Liver (tissue), 9 donors: ENCODE results near the gene GRAMD1C. TPM values are rescaled to one million over a fixed set of nuclear protein-coding genes. Genes with fewer than 3 reads are reported as not detected.

Experiments used
- DNase-seq: peaks from one replicate; pipeline ENCODE4 v3.0.0-alpha.2; 2017; ENCODE audit warnings: low spot score
- H3K27ac ChIP-seq, 2 donors: one replicate each; pipeline ENCODE4 v1.7.0; 2013; ENCODE audit warnings: inconsistent platforms in 2 of 2, low read length in 2 of 2, control low read depth in 1 of 2, low read depth in 1 of 2, mild to moderate bottlenecking in 1 of 2
- H3K27me3 ChIP-seq, 4 donors: one replicate each; pipeline versions ENCODE4 v1.6.1 to v1.7.0; 2013; ENCODE audit warnings: low read length in 3 of 4, inconsistent platforms in 1 of 4, mild to moderate bottlenecking in 1 of 4, moderate library complexity in 1 of 4; ENCODE audit not compliant: control insufficient read depth in 4 of 4, insufficient read depth in 4 of 4
- H3K36me3 ChIP-seq, 4 donors: one replicate each; pipeline versions ENCODE4 v1.6.1 to v1.7.0; 2013; ENCODE audit warnings: low read length in 3 of 4, mild to moderate bottlenecking in 3 of 4, low read depth in 1 of 4, moderate library complexity in 1 of 4; ENCODE audit not compliant: control insufficient read depth in 4 of 4, insufficient read depth in 3 of 4
- H3K4me1 ChIP-seq, 4 donors: one replicate each; pipeline versions ENCODE4 v1.6.1 to v1.7.0; 2013; ENCODE audit warnings: low read length in 3 of 4, mild to moderate bottlenecking in 3 of 4, moderate library complexity in 1 of 4; ENCODE audit not compliant: control insufficient read depth in 4 of 4, insufficient read depth in 4 of 4
- H3K4me3 ChIP-seq, 3 donors: one replicate each; pipeline versions ENCODE4 v1.6.1 to v1.7.0; 2013; ENCODE audit warnings: low read length in 3 of 3, control low read depth in 1 of 3, low read depth in 1 of 3, mild to moderate bottlenecking in 1 of 3
- H3K9ac ChIP-seq, 2 donors: one replicate each; pipeline ENCODE4 v1.7.0; 2013; ENCODE audit warnings: low read length in 2 of 2, mild to moderate bottlenecking in 2 of 2, moderate library complexity in 2 of 2, control low read depth in 1 of 2, low read depth in 1 of 2
- H3K9me3 ChIP-seq, 4 donors: one replicate each; pipeline versions ENCODE4 v1.6.1 to v1.7.0; 2013; ENCODE audit warnings: low read length in 3 of 4; ENCODE audit not compliant: control insufficient read depth in 4 of 4
- EGR1 ChIP-seq, 2 donors: IDR thresholded peaks; 2 replicates each; pipeline ENCODE4 v1.6.1; 2016 to 2018; ENCODE audit warnings: antibody characterized with exemption in 2 of 2, low read depth in 2 of 2
- FOXA1 ChIP-seq: IDR thresholded peaks from 2 replicates; pipeline ENCODE4 v1.6.1; 2016; ENCODE audit warnings: antibody characterized with exemption
- FOXA2 ChIP-seq: IDR thresholded peaks from 2 replicates; pipeline ENCODE4 v1.6.1; 2016; ENCODE audit warnings: antibody characterized with exemption
- GABPA ChIP-seq, 2 donors: IDR thresholded peaks in 1 of 2; conservative IDR thresholded peaks in 1 of 2; 2 replicates each; pipeline ENCODE4 v1.6.1; 2016; ENCODE audit warnings: antibody characterized with exemption in 2 of 2, mild to moderate bottlenecking in 1 of 2, moderate library complexity in 1 of 2
- HNF4A ChIP-seq, 2 donors: conservative IDR thresholded peaks; 2 replicates each; pipeline ENCODE4 v1.6.1; 2016; ENCODE audit warnings: antibody characterized with exemption in 2 of 2, mild to moderate bottlenecking in 2 of 2
- HNF4G ChIP-seq: IDR thresholded peaks from 2 replicates; pipeline ENCODE4 v1.6.1; 2016; ENCODE audit warnings: antibody characterized with exemption
- JUND ChIP-seq, 2 donors: IDR thresholded peaks; 2 replicates each; pipeline ENCODE4 v1.6.1; 2016; ENCODE audit warnings: antibody characterized with exemption in 2 of 2
- NR2F2 ChIP-seq: IDR thresholded peaks from 2 replicates; pipeline ENCODE4 v1.6.1; 2016; ENCODE audit warnings: antibody characterized with exemption
- RAD21 ChIP-seq, 2 donors: IDR thresholded peaks; 2 replicates each; pipeline ENCODE4 v1.6.1; 2016; ENCODE audit warnings: antibody characterized with exemption in 2 of 2, mild to moderate bottlenecking in 2 of 2
- RXRA ChIP-seq, 2 donors: IDR thresholded peaks; 2 replicates each; pipeline ENCODE4 v1.6.1; 2017 to 2018; ENCODE audit warnings: antibody characterized with exemption in 2 of 2, mild to moderate bottlenecking in 1 of 2
- SP1 ChIP-seq: IDR thresholded peaks from 2 replicates; pipeline ENCODE4 v1.6.1; 2018; ENCODE audit warnings: antibody characterized with exemption, mild to moderate bottlenecking
- TAF1 ChIP-seq: conservative IDR thresholded peaks from 2 replicates; pipeline ENCODE4 v1.6.1; 2016; ENCODE audit warnings: antibody characterized with exemption, mild to moderate bottlenecking
- YY1 ChIP-seq: IDR thresholded peaks from 2 replicates; pipeline ENCODE4 v1.6.1; 2016; ENCODE audit warnings: antibody characterized with exemption, mild to moderate bottlenecking
- WGBS: extraction: QIAGEN DNeasy Blood & Tissue Kit; methylation state at CpG from one replicate; pipeline ENCODE4 v1.1.7; 2013; 5-methylcytosine and 5-hydroxymethylcytosine counted together
- polyA plus RNA-seq, 2 donors: library from polyadenylated mRNA; stranded (reverse) in 1 of 2; unstranded in 1 of 2; fragments of 200-250 nt in 1 of 2; fragments of >200 nt in 1 of 2; fragmentation: Nextera tagmentation in 1 of 2; extraction: Ambion mirVana in 1 of 2; gene quantifications; one replicate each; pipeline versions ENCODE4 v1.2.1 to v1.2.3, GENCODE V29; 2013 to 2015
- total RNA-seq, 2 donors: library from RNA; depleted of rRNA; stranded (reverse); fragments of >200 nt; gene quantifications; one replicate each; pipeline ENCODE4 v1.2.3, GENCODE V29; 2014
- TF ChIP-seq, protein P1 (sequence below): IDR thresholded peaks from 2 replicates; pipeline ENCODE4 v1.6.1; 2016; ENCODE audit warnings: antibody characterized with exemption
- TF ChIP-seq, protein P2 (sequence below): IDR thresholded peaks from 2 replicates; pipeline ENCODE4 v1.6.1; 2016; ENCODE audit warnings: antibody characterized with exemption
- TF ChIP-seq, protein P3 (sequence below): fragments of 150-350 bp; IDR thresholded peaks from 2 replicates; pipeline ENCODE4 v1.5.1; 2017; ENCODE audit warnings: improper control_type of control experiment, low read depth, low read length; ENCODE audit not compliant: missing input control
- TF ChIP-seq, protein P4 (sequence below): IDR thresholded peaks from 2 replicates; pipeline ENCODE4 v1.6.1; 2016; ENCODE audit warnings: antibody characterized with exemption, mild to moderate bottlenecking
- TF ChIP-seq, protein P5 (sequence below): IDR thresholded peaks from 2 replicates; pipeline ENCODE4 v1.6.1; 2016; ENCODE audit warnings: antibody characterized with exemption
- donor health status: healthy.
- donor health status: healthy.
- donor health status: healthy.
- donor health status: healthy.
- donor health status: healthy.

The GRAMD1C gene
- total and polyA plus RNA-seq, 4 donors = 2.3 to 17.0 (median 6.2) TPM

DNA sequence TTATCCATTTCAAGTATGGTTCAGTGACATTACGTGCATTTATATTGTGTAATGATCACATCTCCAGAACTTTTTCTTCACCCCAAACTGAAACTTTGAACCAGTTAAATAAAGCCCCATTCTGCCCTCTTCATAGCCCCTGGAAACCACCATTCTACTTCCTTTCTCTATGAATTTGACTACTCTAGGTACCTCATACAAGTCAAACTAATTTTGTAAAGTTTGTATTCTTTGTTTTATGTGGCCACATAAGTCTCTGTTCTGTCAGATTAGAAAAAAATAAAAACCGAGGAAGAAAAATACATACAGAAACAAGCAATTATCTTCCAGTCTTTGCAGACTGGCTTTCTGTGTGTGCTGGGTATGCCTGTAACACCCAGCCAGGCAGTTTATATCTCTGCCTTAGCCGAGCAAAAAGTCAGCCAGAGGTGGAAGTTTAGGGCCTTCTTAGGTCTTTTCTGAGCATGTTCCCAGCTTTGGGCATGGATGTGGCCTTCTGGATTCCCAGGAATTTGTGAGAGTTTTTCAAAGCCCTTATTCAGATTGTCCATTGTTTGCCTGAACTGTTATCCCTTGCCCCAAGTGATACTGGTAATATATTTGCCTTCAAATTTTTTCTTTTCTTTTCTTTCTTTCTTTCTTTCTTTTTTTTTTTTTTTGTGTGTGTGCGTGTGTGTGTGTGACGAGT, 6.0 kb upstream of the GRAMD1C start:
- no peak for DNase-seq
- no peak overlapping the region for H3K27ac ChIP-seq
- H3K27me3 ChIP-seq = no peaks in the 10 kb centered on the region
- H3K9me3 ChIP-seq = no peaks in the 10 kb centered on the region
- 92% methylated on average over 5 of the region's 5 CpGs for WGBS
- H3K9ac ChIP-seq = no peak overlapping the region
- TF ChIP-seq, protein P1, sequence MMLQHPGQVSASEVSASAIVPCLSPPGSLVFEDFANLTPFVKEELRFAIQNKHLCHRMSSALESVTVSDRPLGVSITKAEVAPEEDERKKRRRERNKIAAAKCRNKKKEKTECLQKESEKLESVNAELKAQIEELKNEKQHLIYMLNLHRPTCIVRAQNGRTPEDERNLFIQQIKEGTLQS = no peak
- TF ChIP-seq NR2F2 = no peak
- peaks cover 0 to 8% (median 0%) of the 10 kb centered on the region in 4 donors for H3K4me1 ChIP-seq
- H3K36me3 ChIP-seq = no peaks in the 10 kb centered on the region
- H3K4me3 ChIP-seq = no peak overlapping the region

DNA sequence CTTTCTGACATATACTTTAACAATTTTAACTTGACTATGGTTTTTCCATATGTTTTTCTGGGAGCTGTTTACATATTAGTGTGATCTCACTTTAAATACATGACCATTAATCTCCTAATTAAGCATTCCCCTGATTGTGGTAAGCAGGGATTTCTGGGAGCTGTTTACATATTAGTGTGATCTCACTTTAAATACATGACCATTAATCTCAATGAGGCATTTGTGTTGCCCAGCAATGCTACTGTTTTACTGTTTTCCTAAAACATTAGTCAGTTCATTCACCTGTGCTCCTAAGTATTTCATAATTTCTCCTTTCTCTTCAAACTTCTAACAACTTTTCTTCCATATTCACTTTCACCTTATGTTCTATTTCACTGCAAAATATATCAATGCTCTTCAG, 3.6 kb upstream of the GRAMD1C start:
- no peak overlapping the region for H3K9ac ChIP-seq
- TF ChIP-seq SP1 (peak; percentile 69), NR2F2 (no peak), RAD21 (IDR thresholded peaks at IDR 0.05) (no peak), JUND (IDR thresholded peaks at IDR 0.05) (no peak), YY1 (peak; percentile 18), RXRA (IDR thresholded peaks at IDR 0.05) (peak; percentile 44 to 59), HNF4G (no peak)
- TF ChIP-seq, protein P1 = no peak
- H3K36me3 ChIP-seq = no peaks in the 10 kb centered on the region
- peaks cover 0 to 14% (median 1%) of the 10 kb centered on the region in 4 donors for H3K4me1 ChIP-seq
- H3K27ac ChIP-seq = peak overlapping the region; percentile 62 to 69
- no peaks in the 10 kb centered on the region for H3K9me3 ChIP-seq
- H3K4me3 ChIP-seq = no peak overlapping the region
- H3K27me3 ChIP-seq = no peaks in the 10 kb centered on the region
- DNase-seq = no peak

DNA sequence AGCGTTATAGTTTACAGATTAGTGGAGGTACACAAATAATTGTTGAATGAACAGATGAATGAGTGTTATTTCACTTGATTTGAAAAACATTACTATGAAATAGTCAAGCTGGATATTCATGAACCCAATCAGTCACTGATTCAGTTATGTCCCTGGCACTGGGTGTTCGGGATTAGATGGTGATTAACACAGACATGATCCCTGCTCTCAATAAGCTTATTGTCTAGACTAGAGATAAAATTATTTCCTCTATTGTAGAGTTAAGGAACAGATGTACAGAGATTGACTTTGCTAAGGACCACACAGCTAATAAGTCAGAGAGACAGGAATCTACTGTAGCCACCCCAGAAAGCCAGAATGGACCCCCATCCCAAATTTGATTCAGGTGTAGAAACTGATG, 963 bp downstream of the GRAMD1C start:
- no peak for DNase-seq
- Histone ChIP-seq H3K27ac (no peak overlapping the region), H3K36me3 (no peaks in the 10 kb centered on the region), H3K27me3 (no peaks in the 10 kb centered on the region), H3K9me3 (no peaks in the 10 kb centered on the region), H3K4me3 (peak overlapping the region in 2 of 3 donors; percentile 55 to 79), H3K9ac (peak overlapping the region in 1 of 2 donors; percentile 8), H3K4me1 (peaks cover 0 to 14% (median 1%) of the 10 kb centered on the region in 4 donors)
- WGBS = 54% methylated on average over 2 of the region's 2 CpGs
- TF ChIP-seq, protein P2, sequence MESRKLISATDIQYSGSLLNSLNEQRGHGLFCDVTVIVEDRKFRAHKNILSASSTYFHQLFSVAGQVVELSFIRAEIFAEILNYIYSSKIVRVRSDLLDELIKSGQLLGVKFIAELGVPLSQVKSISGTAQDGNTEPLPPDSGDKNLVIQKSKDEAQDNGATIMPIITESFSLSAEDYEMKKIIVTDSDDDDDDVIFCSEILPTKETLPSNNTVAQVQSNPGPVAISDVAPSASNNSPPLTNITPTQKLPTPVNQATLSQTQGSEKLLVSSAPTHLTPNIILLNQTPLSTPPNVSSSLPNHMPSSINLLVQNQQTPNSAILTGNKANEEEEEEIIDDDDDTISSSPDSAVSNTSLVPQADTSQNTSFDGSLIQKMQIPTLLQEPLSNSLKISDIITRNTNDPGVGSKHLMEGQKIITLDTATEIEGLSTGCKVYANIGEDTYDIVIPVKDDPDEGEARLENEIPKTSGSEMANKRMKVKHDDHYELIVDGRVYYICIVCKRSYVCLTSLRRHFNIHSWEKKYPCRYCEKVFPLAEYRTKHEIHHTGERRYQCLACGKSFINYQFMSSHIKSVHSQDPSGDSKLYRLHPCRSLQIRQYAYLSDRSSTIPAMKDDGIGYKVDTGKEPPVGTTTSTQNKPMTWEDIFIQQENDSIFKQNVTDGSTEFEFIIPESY = no peak
- TF ChIP-seq EGR1 (IDR thresholded peaks at IDR 0.05; ENCODE audit: low read depth in 2 of 2) (no peak), GABPA (IDR thresholded peaks at IDR 0.05 in 1 of 2, conservative IDR thresholded peaks at IDR 0.05 in 1 of 2) (no peak), HNF4A (conservative IDR thresholded peaks at IDR 0.05) (no peak), RAD21 (IDR thresholded peaks at IDR 0.05) (no peak), YY1 (no peak), JUND (IDR thresholded peaks at IDR 0.05) (no peak), RXRA (IDR thresholded peaks at IDR 0.05) (no peak), TAF1 (no peak), FOXA2 (no peak), HNF4G (no peak), NR2F2 (no peak), SP1 (no peak), FOXA1 (no peak)
- TF ChIP-seq, protein P3, sequence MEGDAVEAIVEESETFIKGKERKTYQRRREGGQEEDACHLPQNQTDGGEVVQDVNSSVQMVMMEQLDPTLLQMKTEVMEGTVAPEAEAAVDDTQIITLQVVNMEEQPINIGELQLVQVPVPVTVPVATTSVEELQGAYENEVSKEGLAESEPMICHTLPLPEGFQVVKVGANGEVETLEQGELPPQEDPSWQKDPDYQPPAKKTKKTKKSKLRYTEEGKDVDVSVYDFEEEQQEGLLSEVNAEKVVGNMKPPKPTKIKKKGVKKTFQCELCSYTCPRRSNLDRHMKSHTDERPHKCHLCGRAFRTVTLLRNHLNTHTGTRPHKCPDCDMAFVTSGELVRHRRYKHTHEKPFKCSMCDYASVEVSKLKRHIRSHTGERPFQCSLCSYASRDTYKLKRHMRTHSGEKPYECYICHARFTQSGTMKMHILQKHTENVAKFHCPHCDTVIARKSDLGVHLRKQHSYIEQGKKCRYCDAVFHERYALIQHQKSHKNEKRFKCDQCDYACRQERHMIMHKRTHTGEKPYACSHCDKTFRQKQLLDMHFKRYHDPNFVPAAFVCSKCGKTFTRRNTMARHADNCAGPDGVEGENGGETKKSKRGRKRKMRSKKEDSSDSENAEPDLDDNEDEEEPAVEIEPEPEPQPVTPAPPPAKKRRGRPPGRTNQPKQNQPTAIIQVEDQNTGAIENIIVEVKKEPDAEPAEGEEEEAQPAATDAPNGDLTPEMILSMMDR = no peak
- TF ChIP-seq, protein P4, sequence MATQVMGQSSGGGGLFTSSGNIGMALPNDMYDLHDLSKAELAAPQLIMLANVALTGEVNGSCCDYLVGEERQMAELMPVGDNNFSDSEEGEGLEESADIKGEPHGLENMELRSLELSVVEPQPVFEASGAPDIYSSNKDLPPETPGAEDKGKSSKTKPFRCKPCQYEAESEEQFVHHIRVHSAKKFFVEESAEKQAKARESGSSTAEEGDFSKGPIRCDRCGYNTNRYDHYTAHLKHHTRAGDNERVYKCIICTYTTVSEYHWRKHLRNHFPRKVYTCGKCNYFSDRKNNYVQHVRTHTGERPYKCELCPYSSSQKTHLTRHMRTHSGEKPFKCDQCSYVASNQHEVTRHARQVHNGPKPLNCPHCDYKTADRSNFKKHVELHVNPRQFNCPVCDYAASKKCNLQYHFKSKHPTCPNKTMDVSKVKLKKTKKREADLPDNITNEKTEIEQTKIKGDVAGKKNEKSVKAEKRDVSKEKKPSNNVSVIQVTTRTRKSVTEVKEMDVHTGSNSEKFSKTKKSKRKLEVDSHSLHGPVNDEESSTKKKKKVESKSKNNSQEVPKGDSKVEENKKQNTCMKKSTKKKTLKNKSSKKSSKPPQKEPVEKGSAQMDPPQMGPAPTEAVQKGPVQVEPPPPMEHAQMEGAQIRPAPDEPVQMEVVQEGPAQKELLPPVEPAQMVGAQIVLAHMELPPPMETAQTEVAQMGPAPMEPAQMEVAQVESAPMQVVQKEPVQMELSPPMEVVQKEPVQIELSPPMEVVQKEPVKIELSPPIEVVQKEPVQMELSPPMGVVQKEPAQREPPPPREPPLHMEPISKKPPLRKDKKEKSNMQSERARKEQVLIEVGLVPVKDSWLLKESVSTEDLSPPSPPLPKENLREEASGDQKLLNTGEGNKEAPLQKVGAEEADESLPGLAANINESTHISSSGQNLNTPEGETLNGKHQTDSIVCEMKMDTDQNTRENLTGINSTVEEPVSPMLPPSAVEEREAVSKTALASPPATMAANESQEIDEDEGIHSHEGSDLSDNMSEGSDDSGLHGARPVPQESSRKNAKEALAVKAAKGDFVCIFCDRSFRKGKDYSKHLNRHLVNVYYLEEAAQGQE = no peak
- TF ChIP-seq, protein P1 = no peak
- TF ChIP-seq, protein P5, sequence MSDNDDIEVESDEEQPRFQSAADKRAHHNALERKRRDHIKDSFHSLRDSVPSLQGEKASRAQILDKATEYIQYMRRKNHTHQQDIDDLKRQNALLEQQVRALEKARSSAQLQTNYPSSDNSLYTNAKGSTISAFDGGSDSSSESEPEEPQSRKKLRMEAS = no peak
